ENCODE results near the gene CRYZL1. TPM values are rescaled to one million over a fixed set of nuclear protein-coding genes. Genes with fewer than 3 reads are reported as not detected.
A peak's percentile ranks its signal among the peaks of the same experiment; 100 is the strongest.

CRYZL1 gene
- total RNA-seq, 4 donors from 2014 or later = 14.8 to 29.4 (median 24.4) TPM

GRCh38 chr21:33546086-33546485 is 95.5 kb downstream of the CRYZL1 start:
- intact Hi-C loops (cut with DNase I; ENCODE audit: low total_unique reads) (no loop called here), in situ Hi-C loops (cut with MboI; ENCODE audit: low sequenced_read_pairs in 4 of 4) (loop anchor here in 1 of 4 donors (25.0 kb wide), 1 partner anchor 784 kb away; the partner anchor contains the start of gene PAXBP1)
- Histone ChIP-seq H3K4me1 (peaks cover 26 to 31% of the 10 kb centered on the region in 2 donors), H3K4me3 (no peak overlapping the region), H3K27me3 (no peaks in the 10 kb centered on the region), H3K36me3 (peaks cover 0 to 45% of the 10 kb centered on the region in 2 donors), H3K9me3 (no peaks in the 10 kb centered on the region), H3K27ac (peak overlapping the region in 2 of 4 donors; percentile 11 to 99)
- DNase-seq = no peak
- ATAC-seq = no peak
- TF ChIP-seq POLR2A (IDR thresholded peaks at IDR 0.05) (no peak), CTCF (IDR thresholded peaks at IDR 0.05 in 4 of 5, conservative IDR thresholded peaks at IDR 0.05 in 1 of 5) (no peak)

GRCh38 chr21:33544451-33545195 is 96.9 kb downstream of the CRYZL1 start:
- in situ Hi-C loops (cut with MboI; ENCODE audit: low sequenced_read_pairs in 4 of 4) (loop anchor here in 1 of 4 donors (25.0 kb wide), 1 partner anchor 782 kb away; the partner anchor contains the start of gene PAXBP1), intact Hi-C loops (cut with DNase I; ENCODE audit: low total_unique reads) (loop anchor here (2.0 to 5.0 kb wide), 2 partner anchors 60 to 772 kb away; partner anchors contain the start of gene PAXBP1)
- TF ChIP-seq POLR2A (IDR thresholded peaks at IDR 0.05) (no peak), CTCF (IDR thresholded peaks at IDR 0.05 in 4 of 5, conservative IDR thresholded peaks at IDR 0.05 in 1 of 5) (no peak)
- Histone ChIP-seq H3K4me1 (peaks cover 31 to 38% of the 10 kb centered on the region in 2 donors), H3K27me3 (no peaks in the 10 kb centered on the region), H3K36me3 (peaks cover 0 to 30% of the 10 kb centered on the region in 2 donors), H3K9me3 (no peaks in the 10 kb centered on the region), H3K27ac (peak overlapping the region; percentile 95 to 99 (median 99)), H3K4me3 (peak overlapping the region; percentile 68 to 85 (median 74))
- DNase-seq = no peak
- no peak for ATAC-seq

DNA sequence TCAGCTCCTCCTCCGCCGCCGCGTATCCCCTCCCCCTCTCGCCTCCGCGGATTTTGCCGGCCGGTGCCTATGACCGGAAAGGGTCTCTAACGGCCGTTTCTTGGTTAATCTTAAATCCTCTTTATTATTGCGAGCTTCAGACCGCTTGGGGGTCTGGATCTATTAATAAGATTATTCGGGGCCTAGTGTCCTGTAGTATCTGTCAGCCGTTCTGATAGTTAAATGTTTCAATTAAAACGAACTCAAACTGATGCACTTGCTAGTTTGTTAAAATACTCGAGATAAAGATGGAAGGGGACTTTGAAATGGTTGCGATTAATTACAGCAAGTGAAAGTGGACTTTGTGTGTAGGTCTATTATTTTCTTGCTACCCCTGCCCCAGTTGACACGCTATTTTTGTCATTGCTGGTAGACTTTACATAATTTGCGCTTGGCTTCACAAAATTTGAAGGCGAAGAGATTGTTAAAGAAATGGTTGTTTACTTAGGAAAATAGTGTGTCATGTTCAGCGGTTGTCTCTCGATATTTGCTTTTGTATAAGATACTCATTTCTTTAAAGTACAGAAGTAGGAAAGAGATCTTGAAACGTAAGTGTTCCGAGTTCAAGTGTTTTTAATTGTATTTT is 97.9 kb downstream of the CRYZL1 start:
- H3K36me3 ChIP-seq = peaks cover 0 to 23% of the 10 kb centered on the region in 2 donors
- in situ Hi-C loops (cut with MboI; ENCODE audit: low sequenced_read_pairs in 4 of 4) = loop anchor here in 1 of 4 donors (25.0 kb wide), 1 partner anchor 781 kb away; the partner anchor contains the start of gene PAXBP1
- ATAC-seq = peak; percentile 36 to 41
- DNase-seq = peak in 1 of 2 donors; percentile 65
- no peaks in the 10 kb centered on the region for H3K27me3 ChIP-seq
- no peaks in the 10 kb centered on the region for H3K9me3 ChIP-seq
- H3K4me1 ChIP-seq = peaks cover 31 to 38% of the 10 kb centered on the region in 2 donors
- TF ChIP-seq POLR2A (IDR thresholded peaks at IDR 0.05) = no peak
- no peak for TF ChIP-seq CTCF (IDR thresholded peaks at IDR 0.05 in 4 of 5, conservative IDR thresholded peaks at IDR 0.05 in 1 of 5)
- H3K27ac ChIP-seq = peak overlapping the region; percentile 95 to 99 (median 99)
- peak overlapping the region; percentile 68 to 85 (median 74) for H3K4me3 ChIP-seq
- intact Hi-C loops (cut with DNase I; ENCODE audit: low total_unique reads) = loop anchor here (1.0 to 5.0 kb wide), 4 partner anchors 45 to 771 kb away; partner anchors contain the start of genes DONSON and PAXBP1

GRCh38 chr21:33542640-33543504 is 98.7 kb downstream of the CRYZL1 start, which contains the start of gene SON:
Gene SON (plus strand): TSS chr21:33543038. CDS start chr21:33543093, 55 bp downstream.
- H3K36me3 ChIP-seq = peaks cover 0 to 21% of the 10 kb centered on the region in 2 donors
- no peaks in the 10 kb centered on the region for H3K27me3 ChIP-seq
- intact Hi-C loops (cut with DNase I; ENCODE audit: low total_unique reads) (loop anchor here (1.0 to 5.0 kb wide), 5 partner anchors 46 to 771 kb away; partner anchors contain the start of genes DNAJC28, DONSON, ITSN1 and PAXBP1), in situ Hi-C loops (cut with MboI; ENCODE audit: low sequenced_read_pairs in 4 of 4) (loop anchor here in 1 of 4 donors (25.0 kb wide), 1 partner anchor 781 kb away; the partner anchor contains the start of gene PAXBP1)
- ATAC-seq = peak; percentile 88 to 92
- H3K27ac ChIP-seq = peak within 1 kb of the TSS; percentile 95 to 99 (median 99)
- peak within 1 kb of the TSS; percentile 71 to 85 (median 79) for H3K4me3 ChIP-seq
- peak in 2 of 5 experiments; percentile 4 to 13 for TF ChIP-seq CTCF (IDR thresholded peaks at IDR 0.05 in 4 of 5, conservative IDR thresholded peaks at IDR 0.05 in 1 of 5)
- peak; percentile 90 to 92 for TF ChIP-seq POLR2A (IDR thresholded peaks at IDR 0.05)
- H3K4me1 ChIP-seq = peaks cover 31 to 38% of the 10 kb centered on the region in 2 donors
- no peaks in the 10 kb centered on the region for H3K9me3 ChIP-seq
- DNase-seq = peak; percentile 100
